Measurements from ENCODE around the gene MAPKBP1. TPM values are rescaled to one million over a fixed set of nuclear protein-coding genes. Genes with fewer than 3 reads are reported as not detected.

Gene MAPKBP1
- total RNA-seq, 3 donors from 2014 or later (not counting 1 experiment from before 2014, with no cell fraction given): 44.8 to 55.4 (median 49.0) TPM

DNA sequence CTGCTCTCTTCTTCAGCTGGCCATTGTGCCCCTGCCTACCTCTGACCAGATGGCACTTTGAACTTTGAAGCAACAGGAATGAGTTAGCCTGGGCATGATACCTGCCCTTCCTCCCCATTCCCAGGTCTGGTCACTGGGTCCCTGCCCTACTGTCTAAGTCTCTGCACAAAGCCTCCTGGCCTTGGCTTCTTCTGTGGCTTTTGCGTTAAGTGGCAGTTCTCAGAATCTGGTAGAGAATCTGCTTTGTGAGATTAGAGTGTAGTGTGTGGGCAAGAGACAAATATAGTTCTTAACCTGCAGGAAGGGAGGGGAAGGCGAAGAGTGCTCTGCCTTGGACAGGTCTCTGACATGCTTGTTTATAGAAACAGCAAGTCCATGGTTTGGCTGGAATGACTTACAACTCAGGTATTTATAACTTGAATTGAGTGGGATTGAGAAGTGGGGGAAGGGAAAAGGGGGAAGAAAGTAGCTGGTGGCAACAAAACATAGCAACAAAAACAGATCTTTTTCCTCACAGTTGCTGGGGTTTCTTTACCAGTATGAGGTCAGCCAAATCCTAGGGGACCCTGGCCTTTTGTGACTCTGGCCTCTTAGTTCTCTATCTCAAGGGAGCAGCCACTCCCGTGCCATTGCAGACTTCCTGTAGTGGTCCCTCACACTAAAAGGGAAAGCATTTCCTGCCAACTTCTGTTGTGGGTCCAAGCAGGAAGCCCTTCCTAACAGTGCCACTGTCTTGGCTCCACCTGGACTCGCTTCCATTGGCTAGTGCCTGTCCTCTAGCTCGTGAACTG lies 16.7 kb downstream of the MAPKBP1 start:
- H3K27me3 ChIP-seq (ENCODE audit: control insufficient read depth, insufficient read depth, low read length): no peaks in the 10 kb centered on the region
- intact Hi-C loops (cut with micrococcal nuclease): no loop called here
- ATAC-seq: peak in 1 of 3 donors; percentile 58
- Mint-ChIP-seq H3K4me3 (peak overlapping the region; percentile 5), H3K9me3 (no peaks in the 10 kb centered on the region), H3K27ac (peak overlapping the region; percentile 61 to 74), H3K36me3 (no peaks in the 10 kb centered on the region), H3K27me3 (ENCODE audit: low read depth in 2 of 2) (no peaks in the 10 kb centered on the region), H3K4me1 (peaks cover 51 to 52% of the 10 kb centered on the region in 2 donors)
- H3K36me3 ChIP-seq (ENCODE audit: control insufficient read depth, insufficient read depth, low read length): no peaks in the 10 kb centered on the region
- TF ChIP-seq, protein P1, sequence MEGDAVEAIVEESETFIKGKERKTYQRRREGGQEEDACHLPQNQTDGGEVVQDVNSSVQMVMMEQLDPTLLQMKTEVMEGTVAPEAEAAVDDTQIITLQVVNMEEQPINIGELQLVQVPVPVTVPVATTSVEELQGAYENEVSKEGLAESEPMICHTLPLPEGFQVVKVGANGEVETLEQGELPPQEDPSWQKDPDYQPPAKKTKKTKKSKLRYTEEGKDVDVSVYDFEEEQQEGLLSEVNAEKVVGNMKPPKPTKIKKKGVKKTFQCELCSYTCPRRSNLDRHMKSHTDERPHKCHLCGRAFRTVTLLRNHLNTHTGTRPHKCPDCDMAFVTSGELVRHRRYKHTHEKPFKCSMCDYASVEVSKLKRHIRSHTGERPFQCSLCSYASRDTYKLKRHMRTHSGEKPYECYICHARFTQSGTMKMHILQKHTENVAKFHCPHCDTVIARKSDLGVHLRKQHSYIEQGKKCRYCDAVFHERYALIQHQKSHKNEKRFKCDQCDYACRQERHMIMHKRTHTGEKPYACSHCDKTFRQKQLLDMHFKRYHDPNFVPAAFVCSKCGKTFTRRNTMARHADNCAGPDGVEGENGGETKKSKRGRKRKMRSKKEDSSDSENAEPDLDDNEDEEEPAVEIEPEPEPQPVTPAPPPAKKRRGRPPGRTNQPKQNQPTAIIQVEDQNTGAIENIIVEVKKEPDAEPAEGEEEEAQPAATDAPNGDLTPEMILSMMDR (IDR thresholded peaks at IDR 0.05): no peak
- no peak for DNase-seq
- H3K4me1 ChIP-seq (ENCODE audit: control insufficient read depth, insufficient read depth, low read length): peaks cover 15% of the 10 kb centered on the region
- no peaks in the 10 kb centered on the region for H3K9me3 ChIP-seq (ENCODE audit: control insufficient read depth, insufficient read depth, low read length)
- WGBS (ENCODE audit: insufficient coverage): 18% methylated on average over 5 of the region's 5 CpGs
- no peak overlapping the region for H3K27ac ChIP-seq (ENCODE audit: low read length)
- H3K4me3 ChIP-seq (ENCODE audit: low read length): no peak overlapping the region

- Mint-ChIP-seq H3K27me3 (ENCODE audit: low read depth in 2 of 2) (no peaks in the 10 kb centered on the region), H3K36me3 (no peaks in the 10 kb centered on the region), H3K4me1 (peaks cover 51 to 57% of the 10 kb centered on the region in 2 donors), H3K9me3 (no peaks in the 10 kb centered on the region), H3K4me3 (peak overlapping the region; percentile 62), H3K27ac (peak overlapping the region; percentile 61 to 74)
- no peak for ATAC-seq
- WGBS (ENCODE audit: insufficient coverage): 95% methylated on average over 4 of the region's 4 CpGs
- H3K27ac ChIP-seq (ENCODE audit: low read length): no peak overlapping the region
- DNase-seq: no peak
- H3K4me1 ChIP-seq (ENCODE audit: control insufficient read depth, insufficient read depth, low read length): peaks cover 15% of the 10 kb centered on the region
- no peak overlapping the region for H3K4me3 ChIP-seq (ENCODE audit: low read length)
- TF ChIP-seq, protein P1 (IDR thresholded peaks at IDR 0.05): no peak
- H3K27me3 ChIP-seq (ENCODE audit: control insufficient read depth, insufficient read depth, low read length): no peaks in the 10 kb centered on the region
- intact Hi-C loops (cut with micrococcal nuclease): no loop called here
- H3K36me3 ChIP-seq (ENCODE audit: control insufficient read depth, insufficient read depth, low read length): no peaks in the 10 kb centered on the region
- no peaks in the 10 kb centered on the region for H3K9me3 ChIP-seq (ENCODE audit: control insufficient read depth, insufficient read depth, low read length)
These were observed 17.3 kb downstream of the MAPKBP1 start for GRCh38 chr15:41791547-41791937.

DNA sequence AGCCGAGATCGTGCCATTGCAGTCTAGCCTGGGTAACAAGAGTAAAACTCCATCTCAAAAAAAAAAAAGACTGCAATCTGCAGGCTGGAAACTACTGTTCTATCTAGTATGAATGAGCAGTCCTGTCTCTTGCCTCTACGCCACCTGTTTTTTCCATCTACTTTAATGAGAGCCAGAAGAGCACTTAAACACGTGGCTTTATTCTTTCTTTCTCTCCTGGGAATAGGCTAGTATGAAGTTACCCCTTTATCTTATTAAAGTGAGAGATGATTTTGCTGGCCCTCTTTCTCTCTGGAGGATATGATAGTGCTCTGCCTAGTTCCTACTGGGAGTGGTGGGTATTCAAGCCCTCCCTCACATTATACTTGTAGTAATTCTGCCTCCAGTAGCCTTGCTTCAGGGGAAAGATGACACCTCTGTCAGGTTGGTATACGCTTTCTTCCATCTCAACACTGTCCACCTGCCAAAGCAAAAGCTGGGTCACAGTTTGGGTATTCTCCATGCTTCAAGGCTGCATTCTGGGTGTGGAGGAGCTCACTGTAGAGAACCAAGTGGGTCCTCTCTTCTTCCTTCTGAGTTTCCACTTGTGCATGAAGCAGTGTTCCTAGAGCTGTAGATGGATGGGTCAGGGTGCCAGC lies 17.8 kb downstream of the MAPKBP1 start:
- DNase-seq (no peak), ATAC-seq (no peak)
- no peaks in the 10 kb centered on the region for H3K9me3 ChIP-seq (ENCODE audit: control insufficient read depth, insufficient read depth, low read length)
- no peaks in the 10 kb centered on the region for H3K36me3 Mint-ChIP-seq
- H3K4me1 ChIP-seq (ENCODE audit: control insufficient read depth, insufficient read depth, low read length): peaks cover 15% of the 10 kb centered on the region
- intact Hi-C loops (cut with micrococcal nuclease): no loop called here
- H3K27me3 Mint-ChIP-seq (ENCODE audit: low read depth in 2 of 2): no peaks in the 10 kb centered on the region
- 100% methylated on average over 4 of the region's 5 CpGs for WGBS (ENCODE audit: insufficient coverage)
- TF ChIP-seq, protein P1 (IDR thresholded peaks at IDR 0.05): no peak
- H3K27ac Mint-ChIP-seq: peak overlapping the region; percentile 61 to 74
- H3K27me3 ChIP-seq (ENCODE audit: control insufficient read depth, insufficient read depth, low read length): no peaks in the 10 kb centered on the region
- H3K4me1 Mint-ChIP-seq: peaks cover 54 to 61% of the 10 kb centered on the region in 2 donors
- no peak overlapping the region for H3K4me3 ChIP-seq (ENCODE audit: low read length)
- H3K4me3 Mint-ChIP-seq: peak overlapping the region; percentile 62
- H3K27ac ChIP-seq (ENCODE audit: low read length): no peak overlapping the region
- H3K36me3 ChIP-seq (ENCODE audit: control insufficient read depth, insufficient read depth, low read length): no peaks in the 10 kb centered on the region
- H3K9me3 Mint-ChIP-seq: no peaks in the 10 kb centered on the region

Measured in natural killer cell (primary cell).